Measurements from ENCODE around the gene JAM2. TPM values are rescaled to one million over a fixed set of nuclear protein-coding genes. Genes with fewer than 3 reads are reported as not detected.

JAM2 gene
- total RNA-seq, 1 experiment from 2014 or later = 1.7 TPM

- ChIA-PET POLR2A (ENCODE audit: low non-redundant PET) (no interaction called here), CTCF (no interaction called here)
Observed at GRCh38 chr21:25752416-25752815, 113.4 kb downstream of the JAM2 start.

GRCh38 chr21:25756190-25756932 is 117.3 kb downstream of the JAM2 start:
- H3K27me3 ChIP-seq (replicated peaks; ENCODE audit: insufficient read depth, low read depth, low read length, poor library complexity) = no peaks in the 10 kb centered on the region
- TF ChIP-seq EZH2 (IDR thresholded peaks at IDR 0.05; ENCODE audit: borderline replicate concordance, low read depth, low read length, poor library complexity, severe bottlenecking) = no peak
- no peak for TF ChIP-seq CTCF (conservative IDR thresholded peaks at IDR 0.05; ENCODE audit: low read depth, low read length)
- CTCF ChIA-PET = no interaction called here
- H3K9me3 ChIP-seq (ENCODE audit: low read depth, low read length, poor library complexity, severe bottlenecking) = no peaks in the 10 kb centered on the region
- intact Hi-C loops (cut with micrococcal nuclease; ENCODE audit: unreplicated experiment) = no loop called here
- H3K36me3 ChIP-seq (ENCODE audit: insufficient read depth, low read length, poor library complexity, severe bottlenecking) = peaks cover 36% of the 10 kb centered on the region
- H3K4me3 ChIP-seq (ENCODE audit: low read depth, low read length, poor library complexity, severe bottlenecking) = no peak overlapping the region
- no peak for DNase-seq (ENCODE audit: low spot score)
- no TSS peak for BruUV-seq (replicated peaks)
- POLR2A ChIA-PET (ENCODE audit: low non-redundant PET) = no interaction called here
- no peak overlapping the region for H3K27ac ChIP-seq (ENCODE audit: low read depth, low read length, poor library complexity, severe bottlenecking)
- no peaks in the 10 kb centered on the region for H3K4me1 ChIP-seq (ENCODE audit: insufficient read depth, low read length, poor library complexity, severe bottlenecking)

More at GRCh38 chr21:25752416-25752815, 113.4 kb downstream of the JAM2 start:
- H3K27ac ChIP-seq (ENCODE audit: low read depth, low read length, poor library complexity, severe bottlenecking) = no peak overlapping the region
- no peaks in the 10 kb centered on the region for H3K9me3 ChIP-seq (ENCODE audit: low read depth, low read length, poor library complexity, severe bottlenecking)
- BruUV-seq (replicated peaks) = no TSS peak
- DNase-seq (ENCODE audit: low spot score) = no peak
- intact Hi-C loops (cut with micrococcal nuclease; ENCODE audit: unreplicated experiment) = no loop called here
- H3K4me1 ChIP-seq (ENCODE audit: insufficient read depth, low read length, poor library complexity, severe bottlenecking) = no peaks in the 10 kb centered on the region
- TF ChIP-seq CTCF (conservative IDR thresholded peaks at IDR 0.05; ENCODE audit: low read depth, low read length) (no peak), EZH2 (IDR thresholded peaks at IDR 0.05; ENCODE audit: borderline replicate concordance, low read depth, low read length, poor library complexity, severe bottlenecking) (no peak)
- peaks cover 20% of the 10 kb centered on the region for H3K36me3 ChIP-seq (ENCODE audit: insufficient read depth, low read length, poor library complexity, severe bottlenecking)
- H3K27me3 ChIP-seq (replicated peaks; ENCODE audit: insufficient read depth, low read depth, low read length, poor library complexity) = no peaks in the 10 kb centered on the region
- no peak overlapping the region for H3K4me3 ChIP-seq (ENCODE audit: low read depth, low read length, poor library complexity, severe bottlenecking)

- ChIA-PET CTCF (no interaction called here), POLR2A (ENCODE audit: low non-redundant PET) (no interaction called here)
- BruUV-seq (replicated peaks) = no TSS peak
- Histone ChIP-seq H3K36me3 (ENCODE audit: insufficient read depth, low read length, poor library complexity, severe bottlenecking) (peaks cover 33% of the 10 kb centered on the region), H3K9me3 (ENCODE audit: low read depth, low read length, poor library complexity, severe bottlenecking) (no peaks in the 10 kb centered on the region), H3K4me1 (ENCODE audit: insufficient read depth, low read length, poor library complexity, severe bottlenecking) (no peaks in the 10 kb centered on the region), H3K4me3 (ENCODE audit: low read depth, low read length, poor library complexity, severe bottlenecking) (no peak overlapping the region), H3K27ac (ENCODE audit: low read depth, low read length, poor library complexity, severe bottlenecking) (no peak overlapping the region), H3K27me3 (replicated peaks; ENCODE audit: insufficient read depth, low read depth, low read length, poor library complexity) (no peaks in the 10 kb centered on the region)
- intact Hi-C loops (cut with micrococcal nuclease; ENCODE audit: unreplicated experiment) = no loop called here
- no peak for DNase-seq (ENCODE audit: low spot score)
- TF ChIP-seq CTCF (conservative IDR thresholded peaks at IDR 0.05; ENCODE audit: low read depth, low read length) (no peak), EZH2 (IDR thresholded peaks at IDR 0.05; ENCODE audit: borderline replicate concordance, low read depth, low read length, poor library complexity, severe bottlenecking) (no peak)
Observed at GRCh38 chr21:25757531-25757930, 118.5 kb downstream of the JAM2 start.

Measured in A673 (cell line).